Measurements from ENCODE around the gene CHID1.

GRCh38 chr11:929405-929804 is 18.8 kb upstream of the CHID1 start:
- TF ChIP-seq CTCF (IDR thresholded peaks at IDR 0.05; ENCODE audit: low read depth, low read length, poor library complexity, severe bottlenecking) (no peak), EZH2phosphoT487 (IDR thresholded peaks at IDR 0.05; ENCODE audit: borderline replicate concordance, low read length) (no peak)
